Stimulated activated CD4-positive, alpha-beta T cell treated with anti-CD3 and anti-CD28 coated beads, Interleukin-1b, Interleukin-23, amount 100 ng/mL, for 4 hours (primary cell): ENCODE data around the gene TXNRD1.
"Not testable (repeated sequence)": the region's sequence is repeated elsewhere in the genome, so short reads cannot be mapped to it uniquely, and the experiment has no call there.

ENCODE experiments used
- DNase-seq, 2 donors: peaks; one replicate each; pipeline ENCODE4 v3.0.0-alpha.2; 2020; ENCODE audit warnings: low read depth in 2 of 2

The TXNRD1 gene

GRCh38 chr12:104215638-104216297, at the start of gene TXNRD1:
TSS of gene TXNRD1 (plus strand) at chr12:104215779. CDS start at chr12:104215803, 24 bp downstream.
- DNase-seq, result peak; percentile 82

- DNase-seq, result no peak
Observed at GRCh38 chr12:104165801-104166200, 49.8 kb upstream of the TXNRD1 start.

DNA sequence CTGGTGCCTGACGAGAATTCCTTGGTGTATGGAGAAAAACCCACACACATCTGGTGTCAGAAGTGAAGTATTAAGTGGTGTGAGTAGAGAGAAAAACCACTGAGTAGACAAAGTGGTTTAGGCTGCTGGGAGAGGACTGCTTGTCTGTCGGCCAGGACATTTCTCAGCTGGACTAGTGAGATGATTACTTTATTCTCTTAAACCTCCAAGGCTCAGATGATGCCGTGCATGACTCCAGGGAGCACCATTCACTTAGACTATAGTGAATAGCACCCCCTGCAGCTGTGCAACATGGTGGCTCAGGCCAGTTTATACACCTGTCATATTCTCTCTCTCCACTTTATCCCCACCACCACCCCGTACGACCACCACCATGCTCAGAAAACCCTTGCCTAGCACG, 49.1 kb upstream of the TXNRD1 start:
- no peak for DNase-seq

DNA sequence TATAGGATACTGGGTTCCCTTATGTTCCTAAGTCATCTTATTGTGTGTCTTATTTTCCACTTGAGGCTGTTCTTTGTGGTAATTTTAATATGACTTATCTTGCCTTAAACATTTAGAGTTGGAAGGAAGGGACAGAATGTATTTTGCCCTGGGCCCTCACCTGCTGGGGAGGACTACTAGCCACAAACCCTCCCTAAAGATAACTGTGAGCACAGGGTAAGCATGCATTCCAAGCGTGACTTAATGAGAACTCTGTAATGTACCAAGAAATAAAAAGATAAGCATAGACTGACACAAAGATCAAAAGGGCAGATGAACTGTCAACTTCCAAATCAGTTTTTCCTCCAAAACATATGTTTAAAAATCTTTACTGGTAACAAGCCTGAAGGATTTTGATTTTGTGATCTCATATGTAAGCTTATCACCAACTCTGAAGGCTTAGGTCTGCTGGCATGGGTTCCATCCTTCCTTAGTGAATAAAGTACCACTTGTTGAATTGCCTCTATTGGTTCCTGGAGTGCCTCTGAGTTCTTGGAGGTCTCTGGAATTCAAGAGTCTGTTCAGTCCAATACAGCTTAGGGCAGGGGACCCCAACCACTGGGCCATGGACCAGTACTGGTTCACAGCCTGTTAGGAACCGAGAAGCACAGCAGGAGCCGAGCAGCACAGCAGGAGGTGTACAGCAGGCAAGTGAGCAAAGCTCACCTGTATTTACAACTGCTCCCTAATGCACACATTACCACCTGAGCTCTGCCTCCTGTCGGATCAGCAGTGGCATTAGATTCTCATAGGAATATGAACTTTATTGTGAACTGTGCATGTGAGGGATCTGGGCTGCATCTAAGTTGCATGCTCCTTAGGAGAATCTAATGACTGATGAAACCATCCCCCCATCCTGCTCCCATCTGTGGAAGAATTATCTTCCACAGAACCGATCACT, 47.8 kb upstream of the TXNRD1 start:
- no peak for DNase-seq

GRCh38 chr12:104168596-104168995, 47.0 kb upstream of the TXNRD1 start:
- no peak for DNase-seq

DNA sequence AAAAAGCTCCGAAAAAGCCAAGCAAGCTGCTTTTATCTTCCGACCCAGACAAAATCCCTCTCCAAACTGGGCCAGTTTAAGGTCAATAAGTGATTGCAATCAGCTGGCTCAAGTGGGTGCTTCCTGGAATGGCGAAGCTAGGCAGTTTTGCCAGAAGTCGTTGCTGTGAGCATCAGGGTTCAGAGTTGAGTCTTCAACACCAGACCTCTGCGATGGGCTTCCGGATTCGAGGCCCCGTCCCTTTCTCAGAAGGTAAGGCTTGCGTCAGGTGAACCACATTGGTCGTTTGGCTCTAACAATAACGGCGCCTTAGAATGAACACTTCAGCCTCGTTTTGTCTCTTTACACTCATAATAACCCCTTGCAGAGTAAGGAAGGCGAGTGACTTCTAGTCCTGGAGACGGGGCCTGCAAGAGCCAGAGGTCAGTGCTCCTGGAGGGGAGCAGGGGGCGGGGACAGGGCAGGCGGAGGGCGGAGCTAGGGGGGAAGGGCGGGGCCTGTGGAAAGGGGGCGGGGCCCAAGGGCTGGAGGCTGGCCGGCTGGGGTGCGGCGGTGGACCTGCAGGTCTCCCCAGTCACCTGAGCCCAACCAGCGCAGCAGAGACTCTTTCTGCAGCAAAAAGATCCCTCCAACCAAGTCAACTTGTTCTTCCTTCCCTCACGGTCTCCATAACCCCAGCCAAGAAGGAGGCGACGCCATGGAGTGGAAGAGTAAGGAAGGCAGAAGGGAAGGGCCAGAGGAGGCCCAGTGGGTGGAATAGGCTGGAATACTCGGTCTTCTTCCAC, 43.6 kb upstream of the TXNRD1 start:
- DNase-seq, result no peak

GRCh38 chr12:104172570-104172947, 43.0 kb upstream of the TXNRD1 start:
- no peak for DNase-seq

GRCh38 chr12:104173804-104174203, 41.8 kb upstream of the TXNRD1 start:
- DNase-seq, result not testable (repeated sequence)

DNA sequence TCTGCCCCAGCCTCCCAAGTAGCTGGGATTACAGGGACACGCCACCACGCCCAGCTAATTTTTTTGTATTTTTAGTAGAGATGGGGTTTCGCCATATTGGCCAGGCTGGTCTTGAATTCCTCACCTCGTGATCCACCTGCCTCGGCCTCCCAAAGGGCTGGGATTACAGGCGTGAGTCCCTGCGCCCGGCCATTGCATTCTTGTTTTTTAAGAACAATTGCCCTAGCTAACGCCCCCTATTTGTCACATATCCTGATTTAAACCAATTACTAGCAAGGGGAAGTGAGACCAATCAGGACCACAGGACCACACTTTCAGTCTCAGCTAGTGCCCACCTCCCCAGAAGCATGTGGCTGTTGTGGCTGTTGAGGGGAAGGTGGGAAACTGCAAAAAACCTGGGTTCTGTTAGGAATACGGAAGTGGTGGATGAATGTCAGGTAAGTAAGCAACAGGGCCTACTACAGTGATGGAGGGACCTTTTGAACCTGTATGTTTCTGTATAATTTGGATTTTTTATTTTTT, 39.8 kb upstream of the TXNRD1 start:
- no peak for DNase-seq

GRCh38 chr12:104177336-104177662, 38.3 kb upstream of the TXNRD1 start:
- DNase-seq, result no peak

DNA sequence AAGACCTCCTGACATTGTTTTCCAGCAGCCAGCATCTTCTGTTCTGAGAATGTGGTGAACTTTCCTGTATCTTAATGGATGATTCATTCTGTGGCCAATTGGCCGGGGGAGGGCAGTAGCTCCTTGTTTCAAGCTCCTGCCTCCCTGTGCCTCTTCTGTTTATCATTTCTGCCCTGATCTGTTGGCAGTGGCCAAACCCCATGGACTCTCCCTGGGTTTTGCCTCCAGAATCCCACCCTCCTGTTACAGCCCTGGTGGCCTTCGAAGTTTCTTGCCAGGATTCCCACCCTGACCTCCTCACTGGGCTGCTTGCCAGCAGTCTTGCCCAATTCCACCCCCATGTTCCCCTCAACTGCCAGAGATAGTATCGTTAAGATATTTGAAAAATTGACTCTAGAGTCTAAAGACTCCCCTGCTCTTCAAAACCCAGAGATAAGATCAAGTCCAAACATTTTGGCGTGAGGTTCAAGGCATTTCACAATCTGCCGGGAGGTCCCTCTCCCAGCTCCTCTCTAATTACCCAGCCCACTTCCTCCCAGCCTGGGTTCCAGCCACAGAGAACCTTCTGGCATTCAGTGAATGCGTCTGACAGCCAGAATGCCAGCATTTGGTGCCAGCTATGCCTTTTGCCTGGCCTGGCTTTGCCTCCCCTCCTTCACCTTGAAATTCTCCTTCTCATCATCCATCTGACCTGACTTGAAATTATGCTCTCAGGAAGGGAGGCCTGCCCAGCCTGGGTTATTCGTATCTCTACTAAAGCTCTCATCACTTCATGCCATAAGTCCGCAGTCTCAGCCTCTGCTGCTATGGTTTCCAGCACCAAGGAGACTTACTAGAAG, 37.7 kb upstream of the TXNRD1 start:
- no peak for DNase-seq

DNA sequence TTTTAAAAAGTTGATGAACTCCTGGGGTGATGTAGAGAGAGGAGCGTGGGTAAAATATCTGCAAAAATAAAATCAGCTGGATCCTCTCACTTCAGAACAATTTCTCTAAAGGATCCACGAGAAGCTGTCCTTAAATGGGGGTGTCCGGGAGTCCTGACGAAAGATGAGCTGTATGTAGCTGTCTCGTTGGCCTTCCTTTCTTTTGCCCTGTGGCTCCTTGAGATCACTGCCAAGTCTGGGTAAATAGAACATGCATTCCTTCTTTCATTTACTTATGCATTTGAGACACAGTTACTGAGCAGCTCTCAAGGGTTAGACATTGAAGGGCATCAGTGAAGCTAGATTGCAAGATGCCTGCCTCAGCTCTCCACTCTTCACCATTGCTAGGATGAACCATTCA, 35.2 kb upstream of the TXNRD1 start:
- no peak for DNase-seq

DNA sequence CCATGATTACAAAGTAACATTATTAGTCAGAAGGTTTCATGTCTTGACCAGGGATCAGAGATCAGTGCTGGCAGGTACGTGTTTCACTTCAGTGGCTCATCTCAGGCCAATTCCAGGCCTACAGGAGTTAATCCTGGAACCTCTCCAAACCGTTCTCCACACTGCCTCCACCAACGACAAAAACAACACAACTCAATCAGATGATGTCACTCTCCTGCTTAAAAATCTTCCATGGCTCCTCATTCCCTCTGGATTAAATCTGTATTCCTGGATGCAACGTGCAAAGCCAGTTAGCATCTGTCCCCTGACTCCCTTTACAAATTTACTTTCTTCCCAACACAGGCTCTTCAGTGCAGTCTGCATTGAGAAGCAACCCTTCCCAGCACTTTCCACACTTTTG, 34.3 kb upstream of the TXNRD1 start:
- DNase-seq, result no peak

- no peak for DNase-seq
Observed at GRCh38 chr12:104182144-104182543, 33.4 kb upstream of the TXNRD1 start.

- no peak for DNase-seq
Observed at GRCh38 chr12:104182621-104183378, 32.8 kb upstream of the TXNRD1 start.

DNA sequence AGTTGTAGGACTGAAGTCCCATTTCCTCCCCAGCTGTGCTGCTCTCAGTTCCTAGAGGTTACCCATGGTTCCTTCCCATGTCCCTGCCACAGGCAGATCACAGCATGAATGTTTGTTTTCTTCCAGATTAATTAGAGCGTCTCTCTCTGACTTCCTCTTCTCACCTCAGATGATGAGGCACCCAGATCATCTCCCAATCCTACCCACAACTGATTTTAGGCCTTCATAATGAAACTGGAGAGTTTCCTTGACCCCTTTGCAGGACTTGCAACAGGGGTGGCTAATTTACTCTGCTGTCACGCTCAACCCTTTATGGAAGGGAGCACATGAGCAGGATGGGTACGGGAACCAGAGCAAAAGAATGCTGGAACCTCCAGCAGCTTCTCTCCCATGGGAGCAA, 32.1 kb upstream of the TXNRD1 start:
- no peak for DNase-seq

DNA sequence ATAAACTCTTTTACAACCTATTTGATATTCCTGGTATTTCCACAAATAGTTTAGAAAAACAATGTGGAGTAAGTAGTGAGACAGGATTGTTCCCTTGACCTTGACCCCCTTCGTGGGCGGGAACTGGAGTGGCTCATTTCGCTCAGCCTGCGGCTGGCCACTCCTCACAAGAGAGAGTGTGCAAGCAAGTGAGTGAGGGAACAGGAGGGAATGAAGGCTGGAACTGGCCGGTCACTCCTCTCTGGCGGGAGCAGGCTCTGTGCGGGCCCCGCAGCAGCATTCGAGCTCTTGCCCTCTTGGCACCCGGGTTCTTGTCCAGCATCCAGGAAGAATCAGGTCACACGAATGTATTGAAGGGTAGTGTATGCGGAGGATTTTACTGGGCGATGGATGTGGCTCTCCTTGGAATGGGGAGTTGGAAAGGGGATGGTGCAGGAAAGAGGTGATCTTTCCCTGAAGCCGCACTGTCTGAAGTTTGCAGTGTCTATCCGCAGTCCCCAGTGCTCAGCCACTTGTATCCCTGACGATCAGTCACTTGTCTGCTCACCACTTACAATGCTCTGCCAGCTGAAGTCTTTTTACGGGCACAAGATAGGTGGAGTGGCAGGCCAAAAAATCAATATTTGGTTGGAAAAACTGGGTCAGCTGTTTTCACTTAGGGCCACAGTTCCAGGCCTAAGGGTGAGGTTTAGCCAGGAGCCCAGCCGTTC, 28.0 kb upstream of the TXNRD1 start:
- no peak for DNase-seq

DNA sequence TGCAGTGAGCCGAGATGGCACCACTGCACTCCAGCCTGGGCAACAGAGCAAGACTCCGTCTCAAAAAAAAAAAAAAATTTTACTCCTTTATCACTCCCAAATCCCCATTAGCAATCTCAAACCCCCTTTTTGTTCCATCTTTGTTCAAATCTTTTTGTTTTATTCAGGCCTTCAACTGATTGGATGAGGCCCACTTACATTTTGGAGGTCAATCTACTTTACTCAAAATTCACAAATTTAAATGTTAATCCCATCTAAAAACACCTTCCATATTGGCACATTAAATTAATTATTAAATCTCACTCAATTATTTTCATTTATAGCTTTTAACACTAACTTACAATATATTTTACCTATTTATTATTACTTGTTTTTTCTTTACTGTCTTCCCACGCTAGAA, 27.0 kb upstream of the TXNRD1 start:
- no peak for DNase-seq

- DNase-seq, result no peak
Observed at GRCh38 chr12:104189915-104190555, 25.5 kb upstream of the TXNRD1 start.
